ENCODE data around the gene ZNF746.
A peak's percentile ranks its signal among the peaks of the same experiment; 100 is the strongest.

The ZNF746 gene

GRCh38 chr7:149489391-149490024 lies 8.1 kb downstream of the ZNF746 start:
- no peak for DNase-seq

- DNase-seq: no peak
Observed at GRCh38 chr7:149479568-149479967, 18.0 kb downstream of the ZNF746 start.

- DNase-seq: no peak
Observed at GRCh38 chr7:149478754-149479153, 18.9 kb downstream of the ZNF746 start.

GRCh38 chr7:149477494-149478443 lies 19.8 kb downstream of the ZNF746 start:
- no peak for DNase-seq

GRCh38 chr7:149476791-149477190 lies 20.8 kb downstream of the ZNF746 start:
- no peak for DNase-seq

- DNase-seq: no peak
Observed at GRCh38 chr7:149475121-149476045, 22.2 kb downstream of the ZNF746 start.

- DNase-seq: no peak
Observed at GRCh38 chr7:149474309-149475120, 23.1 kb downstream of the ZNF746 start.

GRCh38 chr7:149473251-149473650 lies 24.4 kb downstream of the ZNF746 start:
- DNase-seq: no peak

GRCh38 chr7:149471289-149471953 lies 26.2 kb downstream of the ZNF746 start:
- no peak for DNase-seq

GRCh38 chr7:149469806-149470205 lies 27.8 kb downstream of the ZNF746 start:
- DNase-seq: no peak

- DNase-seq: no peak
Observed at GRCh38 chr7:149468208-149468607, 29.4 kb downstream of the ZNF746 start.

GRCh38 chr7:149467321-149467859 lies 30.2 kb downstream of the ZNF746 start:
- DNase-seq: no peak

GRCh38 chr7:149466364-149466763 lies 31.2 kb downstream of the ZNF746 start:
- no peak for DNase-seq

- no peak for DNase-seq
Observed at GRCh38 chr7:149463500-149464161, 34.0 kb downstream of the ZNF746 start.

GRCh38 chr7:149462101-149462520 lies 35.5 kb downstream of the ZNF746 start:
- DNase-seq: no peak

- peak; percentile 86 for DNase-seq
Observed at GRCh38 chr7:149460493-149461277, 36.9 kb downstream of the ZNF746 start, which contains the start of gene ZNF777. ZNF777 (minus strand) TSS chr7:149461062; CDS start chr7:149456022, 5,040 bp downstream.

GRCh38 chr7:149459540-149460452 lies 37.8 kb downstream of the ZNF746 start:
- peak; percentile 65 for DNase-seq

GRCh38 chr7:149459201-149459539 lies 38.4 kb downstream of the ZNF746 start:
- DNase-seq: no peak

GRCh38 chr7:149458235-149458634 lies 39.4 kb downstream of the ZNF746 start:
- DNase-seq: no peak

Data from activated CD8-positive, alpha-beta memory T cell treated with anti-CD3 and anti-CD28 coated beads, Interleukin-2, amount 50 U/mL, for 48 hours (primary cell).